ENCODE measurements around the gene DCXR. TPM values are rescaled to one million over a fixed set of nuclear protein-coding genes. Genes with fewer than 3 reads are reported as not detected.

Gene DCXR
- polyA plus RNA-seq, 3 donors: 88.8 to 93.1 (median 90.3) TPM

DNA sequence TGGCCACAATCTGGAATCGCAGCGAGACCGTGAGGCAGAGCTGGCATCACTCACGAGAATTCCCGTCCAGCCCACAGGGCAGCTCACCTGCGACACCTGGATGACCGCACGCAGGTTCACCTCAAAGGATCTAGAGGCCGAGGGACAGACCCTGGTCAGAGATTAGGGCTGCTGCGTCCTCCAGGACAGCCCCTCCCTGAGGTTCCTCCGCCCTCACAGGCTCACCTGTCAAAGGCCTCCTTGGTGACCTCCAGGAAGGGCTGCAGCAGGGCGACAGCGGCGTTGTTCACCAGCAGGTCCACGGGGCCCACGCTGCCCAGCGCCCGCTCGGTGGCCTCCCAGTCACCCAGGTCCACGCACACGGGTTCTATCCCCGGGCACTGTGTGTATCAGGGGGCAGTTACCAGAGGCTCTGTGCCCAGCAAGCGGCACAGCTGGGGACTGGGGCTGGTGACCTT, 834 bp downstream of the DCXR start:
- peaks cover 11 to 17% (median 12%) of the 10 kb centered on the region in 3 donors for H3K27me3 Mint-ChIP-seq (ENCODE audit: low read depth in 3 of 3)
- H3K4me1 Mint-ChIP-seq: peaks cover 33% of the 10 kb centered on the region
- Histone ChIP-seq H3K9ac (ENCODE audit: insufficient read depth, low read length, poor library complexity, severe bottlenecking) (peak overlapping the region; percentile 75), H3K4me3 (replicated peaks in 1 of 3; ENCODE audit: low read depth in 2 of 3, low read length in 3 of 3) (peak overlapping the region; percentile 37 to 89 (median 70)), H3K79me2 (ENCODE audit: insufficient read depth, low read length) (peaks cover 3% of the 10 kb centered on the region), H3K9me3 (replicated peaks in 1 of 2; ENCODE audit: control insufficient read depth in 1 of 2, insufficient read depth in 1 of 2, low read length in 2 of 2) (no peaks in the 10 kb centered on the region), H3K4me1 (ENCODE audit: control insufficient read depth in 1 of 2, insufficient read depth in 2 of 2, low read length in 2 of 2) (peaks cover 32 to 43% of the 10 kb centered on the region in 2 donors), H3K4me2 (replicated peaks; ENCODE audit: extremely low read depth, low read length, poor library complexity, severe bottlenecking) (peak overlapping the region; percentile 100), H3K27me3 (ENCODE audit: control insufficient read depth in 2 of 2, insufficient read depth in 2 of 2, low read length in 2 of 2) (peaks cover 6 to 10% of the 10 kb centered on the region in 2 donors), H2AFZ (ENCODE audit: insufficient read depth, low read depth, low read length, poor library complexity, severe bottlenecking) (peak overlapping the region; percentile 83), H4K20me1 (ENCODE audit: insufficient read depth, low read length) (peaks cover 11% of the 10 kb centered on the region), H3K27ac (ENCODE audit: low read depth in 1 of 2, low read length in 2 of 2) (peak overlapping the region; percentile 53 to 80), H3K36me3 (replicated peaks in 1 of 2; ENCODE audit: control insufficient read depth in 1 of 2, insufficient read depth in 2 of 2, low read length in 2 of 2) (peaks cover 0 to 7% of the 10 kb centered on the region in 2 donors)
- peaks cover 0 to 5% (median 0%) of the 10 kb centered on the region in 7 donors for H3K9me3 Mint-ChIP-seq
- H3K36me3 Mint-ChIP-seq: peaks cover 11 to 19% of the 10 kb centered on the region in 2 donors
- 49% methylated on average over 23 of the region's 23 CpGs for WGBS (ENCODE audit: insufficient coverage)
- no peak for DNase-seq
- intact Hi-C loops (cut with micrococcal nuclease): loop anchor here (5.0 to 10.0 kb wide), 4 partner anchors 58 to 418 kb away; partner anchors contain the start of genes CYBC1 (in 1 of the 2), FASN (in 1 of the 2), NARF (in 1 of the 2) and SLC25A10 (in 1 of the 2)
- TF ChIP-seq, protein P1, sequence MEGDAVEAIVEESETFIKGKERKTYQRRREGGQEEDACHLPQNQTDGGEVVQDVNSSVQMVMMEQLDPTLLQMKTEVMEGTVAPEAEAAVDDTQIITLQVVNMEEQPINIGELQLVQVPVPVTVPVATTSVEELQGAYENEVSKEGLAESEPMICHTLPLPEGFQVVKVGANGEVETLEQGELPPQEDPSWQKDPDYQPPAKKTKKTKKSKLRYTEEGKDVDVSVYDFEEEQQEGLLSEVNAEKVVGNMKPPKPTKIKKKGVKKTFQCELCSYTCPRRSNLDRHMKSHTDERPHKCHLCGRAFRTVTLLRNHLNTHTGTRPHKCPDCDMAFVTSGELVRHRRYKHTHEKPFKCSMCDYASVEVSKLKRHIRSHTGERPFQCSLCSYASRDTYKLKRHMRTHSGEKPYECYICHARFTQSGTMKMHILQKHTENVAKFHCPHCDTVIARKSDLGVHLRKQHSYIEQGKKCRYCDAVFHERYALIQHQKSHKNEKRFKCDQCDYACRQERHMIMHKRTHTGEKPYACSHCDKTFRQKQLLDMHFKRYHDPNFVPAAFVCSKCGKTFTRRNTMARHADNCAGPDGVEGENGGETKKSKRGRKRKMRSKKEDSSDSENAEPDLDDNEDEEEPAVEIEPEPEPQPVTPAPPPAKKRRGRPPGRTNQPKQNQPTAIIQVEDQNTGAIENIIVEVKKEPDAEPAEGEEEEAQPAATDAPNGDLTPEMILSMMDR (IDR thresholded peaks at IDR 0.05): no peak
- peak overlapping the region; percentile 80 to 82 for H3K4me3 Mint-ChIP-seq
- peak overlapping the region in 4 of 7 donors; percentile 46 to 83 (median 57) for H3K27ac Mint-ChIP-seq

DNA sequence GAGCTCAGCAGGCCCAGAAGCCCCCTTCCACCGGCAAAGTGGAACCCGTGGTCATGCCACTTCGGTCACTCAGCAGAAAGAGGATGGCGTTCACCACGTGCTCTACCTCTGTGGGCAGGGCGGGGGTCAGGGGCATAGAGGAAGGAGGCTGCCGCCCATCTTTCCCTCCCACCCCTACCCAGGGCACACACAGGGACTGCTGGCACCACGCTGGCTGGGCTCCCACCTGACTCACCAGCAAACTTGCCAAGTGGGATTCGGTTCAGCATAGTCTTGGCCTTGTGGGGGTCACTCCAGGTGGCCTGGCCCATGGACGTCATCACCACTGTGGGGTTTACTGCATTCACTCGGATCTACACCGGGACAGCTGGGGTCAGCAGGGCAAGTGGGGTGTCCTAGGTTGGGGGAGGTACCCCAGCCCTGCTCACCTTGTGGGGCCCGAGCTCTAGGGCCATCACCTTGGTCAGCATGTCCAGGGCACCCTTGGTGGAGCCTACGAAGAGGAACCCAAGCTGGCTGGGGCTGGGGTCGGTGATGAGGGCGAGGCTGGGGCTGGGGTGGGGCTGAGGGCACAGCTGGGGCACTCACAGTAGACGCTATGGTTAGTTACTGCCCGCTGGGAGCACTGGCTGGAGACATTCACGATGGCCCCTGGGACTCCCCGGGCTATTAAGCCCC, 1.4 kb downstream of the DCXR start:
- Mint-ChIP-seq H3K27ac (peak overlapping the region in 1 of 7 donors; percentile 64), H3K9me3 (peaks cover 0 to 5% (median 0%) of the 10 kb centered on the region in 7 donors), H3K4me3 (peak overlapping the region; percentile 80 to 82), H3K4me1 (peaks cover 29% of the 10 kb centered on the region), H3K36me3 (peaks cover 11 to 19% of the 10 kb centered on the region in 2 donors), H3K27me3 (ENCODE audit: low read depth in 3 of 3) (peaks cover 11 to 17% (median 12%) of the 10 kb centered on the region in 3 donors)
- Histone ChIP-seq H3K27ac (ENCODE audit: low read depth in 1 of 2, low read length in 2 of 2) (no peak overlapping the region), H3K4me1 (ENCODE audit: control insufficient read depth in 1 of 2, insufficient read depth in 2 of 2, low read length in 2 of 2) (peaks cover 32 to 45% of the 10 kb centered on the region in 2 donors), H3K27me3 (ENCODE audit: control insufficient read depth in 2 of 2, insufficient read depth in 2 of 2, low read length in 2 of 2) (peaks cover 6 to 10% of the 10 kb centered on the region in 2 donors), H4K20me1 (ENCODE audit: insufficient read depth, low read length) (peaks cover 11% of the 10 kb centered on the region), H3K4me2 (replicated peaks; ENCODE audit: extremely low read depth, low read length, poor library complexity, severe bottlenecking) (peak overlapping the region; percentile 100), H2AFZ (ENCODE audit: insufficient read depth, low read depth, low read length, poor library complexity, severe bottlenecking) (no peak overlapping the region), H3K9ac (ENCODE audit: insufficient read depth, low read length, poor library complexity, severe bottlenecking) (peak overlapping the region; percentile 75), H3K4me3 (replicated peaks in 1 of 3; ENCODE audit: low read depth in 2 of 3, low read length in 3 of 3) (peak overlapping the region in 1 of 3 experiments; percentile 89), H3K9me3 (replicated peaks in 1 of 2; ENCODE audit: control insufficient read depth in 1 of 2, insufficient read depth in 1 of 2, low read length in 2 of 2) (no peaks in the 10 kb centered on the region), H3K79me2 (ENCODE audit: insufficient read depth, low read length) (peaks cover 3% of the 10 kb centered on the region), H3K36me3 (replicated peaks in 1 of 2; ENCODE audit: control insufficient read depth in 1 of 2, insufficient read depth in 2 of 2, low read length in 2 of 2) (peaks cover 0 to 7% of the 10 kb centered on the region in 2 donors)
- no peak for DNase-seq
- WGBS (ENCODE audit: insufficient coverage): 92% methylated on average over 16 of the region's 20 CpGs
- intact Hi-C loops (cut with micrococcal nuclease): loop anchor here (5.0 to 10.0 kb wide), 4 partner anchors 59 to 419 kb away; partner anchors contain the start of genes CYBC1 (in 1 of the 2), FASN (in 1 of the 2), NARF (in 1 of the 2) and SLC25A10 (in 1 of the 2)
- TF ChIP-seq, protein P1 (IDR thresholded peaks at IDR 0.05): no peak
